ENCODE measurements around the gene CREB5. TPM values are rescaled to one million over a fixed set of nuclear protein-coding genes. Genes with fewer than 3 reads are reported as not detected.

Gene CREB5
- polyA plus RNA-seq, 1 donor from 2014 or later, result 3.7 TPM

DNA sequence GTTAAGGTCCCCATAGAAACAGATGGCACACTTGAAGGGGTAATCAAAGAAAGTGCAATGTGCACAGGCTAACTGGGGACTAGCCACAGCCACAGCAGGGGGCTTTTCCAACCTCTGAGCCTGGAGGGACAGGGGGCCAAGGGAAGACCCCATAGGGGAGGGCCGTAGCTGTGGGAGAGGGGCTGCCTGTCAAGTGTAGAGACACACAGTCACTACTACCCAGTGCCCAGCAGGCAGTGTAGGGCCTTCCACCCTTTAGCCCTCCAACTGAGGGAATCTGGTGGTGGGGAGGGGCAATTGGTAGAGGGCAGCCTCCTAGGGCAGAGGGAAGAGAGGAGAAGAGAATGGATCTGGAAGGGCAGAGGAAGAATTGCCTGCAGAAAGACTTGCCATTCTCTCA is 54.6 kb downstream of the CREB5 start:
- H3K27ac ChIP-seq (ENCODE audit: low read length), result no peak overlapping the region
- TF ChIP-seq POLR2AphosphoS5 (IDR thresholded peaks at IDR 0.05), result no peak
- TF ChIP-seq EP300 (conservative IDR thresholded peaks at IDR 0.05; ENCODE audit: poor library complexity, severe bottlenecking), result no peak
- TF ChIP-seq EZH2 (IDR thresholded peaks at IDR 0.05; ENCODE audit: borderline replicate concordance, insufficient read depth, low read length, poor library complexity, severe bottlenecking), result no peak
- no peak for TF ChIP-seq SMC3 (conservative IDR thresholded peaks at IDR 0.05; ENCODE audit: poor library complexity)
- TF ChIP-seq MXI1 (conservative IDR thresholded peaks at IDR 0.05; ENCODE audit: poor library complexity, severe bottlenecking), result no peak
- TF ChIP-seq REST (IDR thresholded peaks at IDR 0.05; ENCODE audit: borderline replicate concordance), result no peak
- TF ChIP-seq RAD21 (conservative IDR thresholded peaks at IDR 0.05), result no peak
- TF ChIP-seq TAF1 (IDR thresholded peaks at IDR 0.05; ENCODE audit: low read depth), result no peak
- no peak overlapping the region for H3K4me2 ChIP-seq (ENCODE audit: low read length)
- no peak overlapping the region for H2AFZ ChIP-seq (ENCODE audit: low read depth, low read length)
- H3K27me3 ChIP-seq (ENCODE audit: insufficient read depth, low read depth, low read length), result no peaks in the 10 kb centered on the region
- H3K9ac ChIP-seq (ENCODE audit: low read length), result no peak overlapping the region
- H3F3A ChIP-seq (ENCODE audit: insufficient read depth, low read length, poor library complexity, severe bottlenecking), result no peaks in the 10 kb centered on the region
- no peaks in the 10 kb centered on the region for H4K20me1 ChIP-seq (ENCODE audit: insufficient read depth)
- no peak overlapping the region for H3K4me3 ChIP-seq (ENCODE audit: low read length)
- H3K79me2 ChIP-seq (replicated peaks; ENCODE audit: insufficient read depth, low read length), result peaks cover 9% of the 10 kb centered on the region
- H3K36me3 ChIP-seq (ENCODE audit: insufficient read depth, low read length), result no peaks in the 10 kb centered on the region
- no peaks in the 10 kb centered on the region for H3K9me2 ChIP-seq (ENCODE audit: insufficient read depth, low read length)
- H3K9me3 ChIP-seq (ENCODE audit: low read length), result no peaks in the 10 kb centered on the region

GRCh38 chr7:28469562-28469961 is 57.2 kb downstream of the CREB5 start:
- H3F3A ChIP-seq (ENCODE audit: insufficient read depth, low read length, poor library complexity, severe bottlenecking), result no peaks in the 10 kb centered on the region
- H3K4me3 ChIP-seq (ENCODE audit: low read length), result no peak overlapping the region
- no peak overlapping the region for H3K9ac ChIP-seq (ENCODE audit: low read length)
- H3K9me3 ChIP-seq (ENCODE audit: low read length), result no peaks in the 10 kb centered on the region
- H3K9me2 ChIP-seq (ENCODE audit: insufficient read depth, low read length), result no peaks in the 10 kb centered on the region
- no peak overlapping the region for H3K4me2 ChIP-seq (ENCODE audit: low read length)
- no peaks in the 10 kb centered on the region for H3K36me3 ChIP-seq (ENCODE audit: insufficient read depth, low read length)
- TF ChIP-seq MXI1 (conservative IDR thresholded peaks at IDR 0.05; ENCODE audit: poor library complexity, severe bottlenecking), result no peak
- TF ChIP-seq EP300 (conservative IDR thresholded peaks at IDR 0.05; ENCODE audit: poor library complexity, severe bottlenecking), result no peak
- TF ChIP-seq POLR2AphosphoS5 (IDR thresholded peaks at IDR 0.05), result no peak
- TF ChIP-seq EZH2 (IDR thresholded peaks at IDR 0.05; ENCODE audit: borderline replicate concordance, insufficient read depth, low read length, poor library complexity, severe bottlenecking), result no peak
- TF ChIP-seq RAD21 (conservative IDR thresholded peaks at IDR 0.05), result no peak
- no peaks in the 10 kb centered on the region for H3K27me3 ChIP-seq (ENCODE audit: insufficient read depth, low read depth, low read length)
- no peaks in the 10 kb centered on the region for H4K20me1 ChIP-seq (ENCODE audit: insufficient read depth)
- H3K27ac ChIP-seq (ENCODE audit: low read length), result no peak overlapping the region
- H2AFZ ChIP-seq (ENCODE audit: low read depth, low read length), result no peak overlapping the region
- H3K79me2 ChIP-seq (replicated peaks; ENCODE audit: insufficient read depth, low read length), result peaks cover 7% of the 10 kb centered on the region

DNA sequence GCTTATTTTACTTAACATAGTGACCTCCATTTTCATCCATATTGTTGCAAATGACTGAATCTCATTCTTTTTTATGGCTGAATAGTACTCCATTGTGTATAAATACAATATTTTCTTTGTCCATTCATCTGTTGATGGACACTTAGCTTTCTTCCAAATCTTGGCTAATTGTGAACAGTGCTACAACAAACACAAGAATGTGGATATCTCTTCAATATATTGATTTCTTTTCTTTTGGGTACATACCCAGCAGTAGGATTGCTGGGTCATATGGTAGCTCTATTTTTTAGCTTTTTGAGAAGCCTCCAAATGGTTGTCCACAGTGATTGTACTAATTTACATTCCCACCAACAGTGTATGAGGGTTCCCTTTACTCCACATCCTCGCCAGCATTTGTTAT is 58.0 kb downstream of the CREB5 start:
- TF ChIP-seq MXI1 (conservative IDR thresholded peaks at IDR 0.05; ENCODE audit: poor library complexity, severe bottlenecking), result no peak
- no peak for TF ChIP-seq SMC3 (conservative IDR thresholded peaks at IDR 0.05; ENCODE audit: poor library complexity)
- TF ChIP-seq POLR2AphosphoS5 (IDR thresholded peaks at IDR 0.05), result no peak
- no peak for TF ChIP-seq REST (IDR thresholded peaks at IDR 0.05; ENCODE audit: borderline replicate concordance)
- TF ChIP-seq, protein P1, sequence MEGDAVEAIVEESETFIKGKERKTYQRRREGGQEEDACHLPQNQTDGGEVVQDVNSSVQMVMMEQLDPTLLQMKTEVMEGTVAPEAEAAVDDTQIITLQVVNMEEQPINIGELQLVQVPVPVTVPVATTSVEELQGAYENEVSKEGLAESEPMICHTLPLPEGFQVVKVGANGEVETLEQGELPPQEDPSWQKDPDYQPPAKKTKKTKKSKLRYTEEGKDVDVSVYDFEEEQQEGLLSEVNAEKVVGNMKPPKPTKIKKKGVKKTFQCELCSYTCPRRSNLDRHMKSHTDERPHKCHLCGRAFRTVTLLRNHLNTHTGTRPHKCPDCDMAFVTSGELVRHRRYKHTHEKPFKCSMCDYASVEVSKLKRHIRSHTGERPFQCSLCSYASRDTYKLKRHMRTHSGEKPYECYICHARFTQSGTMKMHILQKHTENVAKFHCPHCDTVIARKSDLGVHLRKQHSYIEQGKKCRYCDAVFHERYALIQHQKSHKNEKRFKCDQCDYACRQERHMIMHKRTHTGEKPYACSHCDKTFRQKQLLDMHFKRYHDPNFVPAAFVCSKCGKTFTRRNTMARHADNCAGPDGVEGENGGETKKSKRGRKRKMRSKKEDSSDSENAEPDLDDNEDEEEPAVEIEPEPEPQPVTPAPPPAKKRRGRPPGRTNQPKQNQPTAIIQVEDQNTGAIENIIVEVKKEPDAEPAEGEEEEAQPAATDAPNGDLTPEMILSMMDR (IDR thresholded peaks at IDR 0.05; ENCODE audit: poor library complexity, severe bottlenecking), result no peak
- TF ChIP-seq TAF1 (IDR thresholded peaks at IDR 0.05; ENCODE audit: low read depth), result no peak
- TF ChIP-seq EP300 (conservative IDR thresholded peaks at IDR 0.05; ENCODE audit: poor library complexity, severe bottlenecking), result no peak
- TF ChIP-seq RAD21 (conservative IDR thresholded peaks at IDR 0.05), result no peak
- TF ChIP-seq EZH2 (IDR thresholded peaks at IDR 0.05; ENCODE audit: borderline replicate concordance, insufficient read depth, low read length, poor library complexity, severe bottlenecking), result no peak
- H2AFZ ChIP-seq (ENCODE audit: low read depth, low read length), result no peak overlapping the region
- no peaks in the 10 kb centered on the region for H3K27me3 ChIP-seq (ENCODE audit: insufficient read depth, low read depth, low read length)
- H3K4me3 ChIP-seq (ENCODE audit: low read length), result no peak overlapping the region
- H3K79me2 ChIP-seq (replicated peaks; ENCODE audit: insufficient read depth, low read length), result peaks cover 7% of the 10 kb centered on the region
- no peaks in the 10 kb centered on the region for H3F3A ChIP-seq (ENCODE audit: insufficient read depth, low read length, poor library complexity, severe bottlenecking)
- H3K36me3 ChIP-seq (ENCODE audit: insufficient read depth, low read length), result no peaks in the 10 kb centered on the region
- H3K27ac ChIP-seq (ENCODE audit: low read length), result no peak overlapping the region
- no peaks in the 10 kb centered on the region for H3K9me3 ChIP-seq (ENCODE audit: low read length)
- H3K4me2 ChIP-seq (ENCODE audit: low read length), result no peak overlapping the region
- H3K9me2 ChIP-seq (ENCODE audit: insufficient read depth, low read length), result no peaks in the 10 kb centered on the region
- no peak overlapping the region for H3K9ac ChIP-seq (ENCODE audit: low read length)
- H4K20me1 ChIP-seq (ENCODE audit: insufficient read depth), result no peaks in the 10 kb centered on the region
